Stimulated activated CD8-positive, alpha-beta memory T cell treated with anti-CD3 and anti-CD28 coated beads, Interleukin-15, amount 100 ng/mL, for 24 hours (primary cell): ENCODE results near the gene ANO2.

Experiments used
- DNase-seq: peaks from one replicate; pipeline ENCODE4 v3.0.0-alpha.2; 2020; ENCODE audit warnings: low read depth

Gene ANO2

GRCh38 chr12:5577211-5577612, 367.8 kb downstream of the ANO2 start:
- no peak for DNase-seq

- no peak for DNase-seq
Measured at GRCh38 chr12:5575987-5576386, 369.1 kb downstream of the ANO2 start.

GRCh38 chr12:5575232-5575631, 369.8 kb downstream of the ANO2 start:
- DNase-seq = no peak

- DNase-seq = no peak
Measured at GRCh38 chr12:5573390-5573789, 371.7 kb downstream of the ANO2 start.

GRCh38 chr12:5571115-5571514, 373.9 kb downstream of the ANO2 start:
- DNase-seq = no peak

- no peak for DNase-seq
Measured at GRCh38 chr12:5570416-5570815, 374.6 kb downstream of the ANO2 start.

GRCh38 chr12:5568325-5568981, 376.6 kb downstream of the ANO2 start:
- DNase-seq = no peak

GRCh38 chr12:5567016-5567725, 377.9 kb downstream of the ANO2 start:
- DNase-seq = no peak

GRCh38 chr12:5565933-5566599, 379.0 kb downstream of the ANO2 start:
- no peak for DNase-seq

- no peak for DNase-seq
Measured at GRCh38 chr12:5562581-5562980, 382.5 kb downstream of the ANO2 start.

GRCh38 chr12:5561846-5562245, 383.2 kb downstream of the ANO2 start:
- DNase-seq = no peak

GRCh38 chr12:5561057-5561456, 384.0 kb downstream of the ANO2 start:
- DNase-seq = no peak

- DNase-seq = no peak
Measured at GRCh38 chr12:5560265-5560664, 384.8 kb downstream of the ANO2 start.

GRCh38 chr12:5557906-5558305, 387.2 kb downstream of the ANO2 start:
- DNase-seq = no peak

- no peak for DNase-seq
Measured at GRCh38 chr12:5556946-5557673, 387.9 kb downstream of the ANO2 start.

GRCh38 chr12:5556033-5556614, 388.9 kb downstream of the ANO2 start:
- no peak for DNase-seq

GRCh38 chr12:5554711-5555110, 390.3 kb downstream of the ANO2 start:
- DNase-seq = no peak

- no peak for DNase-seq
Measured at GRCh38 chr12:5549011-5549410, 396.0 kb downstream of the ANO2 start.

GRCh38 chr12:5548152-5548943, 396.7 kb downstream of the ANO2 start:
- DNase-seq = no peak

- no peak for DNase-seq
Measured at GRCh38 chr12:5546616-5547015, 398.4 kb downstream of the ANO2 start.

GRCh38 chr12:5537771-5538170, 407.3 kb downstream of the ANO2 start:
- DNase-seq = no peak
